HepG2 (cell line): Measurements from ENCODE around the gene C1QTNF9. TPM values are rescaled to one million over a fixed set of nuclear protein-coding genes. Genes with fewer than 3 reads are reported as not detected.

Experiments used
- ATAC-seq: fragments of 200-7000 bp; cut with Tn5 transposase; 3 replicates; pipeline ENCODE4 v1.9.1; 2020; ENCODE audit warnings: mild to moderate bottlenecking, moderate library complexity
- BruUV-seq: library from RNA; stranded (reverse); fragments of 400-500 nt; replicated peaks from 2 replicates; lab custom pipeline; 2021; lab: Mats Ljungman, UMichigan
- CTCF ChIA-PET: fragments of 300-600 bp; formaldehyde crosslinking; extraction: SDS; loops from one replicate; lab custom pipeline; 2021; ENCODE audit warnings: low total read pairs, inconsistent platforms, low intra/inter-chr PET ratio; lab: Yijun Ruan, JAX
- POLR2A ChIA-PET: fragments of 350-600 bp; sonication (Branson Sonifier 250); formaldehyde crosslinking; loops from one replicate; lab custom pipeline; 2020; ENCODE audit warnings: antibody characterized with exemption, inconsistent platforms; lab: Yijun Ruan, JAX
- DNase-seq: peaks from one replicate; pipeline ENCODE4 v3.0.0-alpha.2; 2015; ENCODE audit warnings: low spot score
- FAIRE-seq: peaks from 3 replicates; lab custom pipeline; 2011; peaks lifted over from hg19 to GRCh38; lab: Jason Lieb, UNC
- H2AFZ ChIP-seq: one replicate; pipeline ENCODE4 v1.6.1; 2011; ENCODE audit warnings: low read length, inconsistent platforms
- H3K27ac ChIP-seq: fragments of 300-600 bp; 3 replicates; pipeline ENCODE4 v1.8.0; 2011; ENCODE audit warnings: mixed run types, mild to moderate bottlenecking, mixed read lengths, low read length, inconsistent platforms; ENCODE audit not compliant: insufficient read depth; ENCODE audit errors: extremely low read length
- H3K27me3 ChIP-seq, 2 experiments: fragments of 200-600 bp in 1 of 2; 2 replicates in 1 of 2; 3 replicates in 1 of 2; pipeline versions ENCODE4 v1.6.0 to v1.8.0; 2011; ENCODE audit warnings: low read length in 2 of 2, mild to moderate bottlenecking in 2 of 2, moderate library complexity in 2 of 2, inconsistent platforms in 1 of 2; ENCODE audit not compliant: insufficient read depth in 2 of 2, control insufficient read depth in 1 of 2
- H3K36me3 ChIP-seq, 2 experiments: fragments of 200-600 bp in 1 of 2; replicated peaks in 1 of 2; 2 replicates in 1 of 2; 3 replicates in 1 of 2; pipeline versions ENCODE4 v1.5.1 to v1.8.0; 2011; ENCODE audit warnings: low read length in 2 of 2, inconsistent platforms in 1 of 2; ENCODE audit not compliant: insufficient read depth in 2 of 2, control insufficient read depth in 1 of 2
- H3K4me1 ChIP-seq: 2 replicates; pipeline ENCODE4 v1.5.1; 2012; ENCODE audit warnings: low read length, inconsistent platforms; ENCODE audit not compliant: insufficient read depth
- H3K4me2 ChIP-seq: 2 replicates; pipeline ENCODE4 v1.6.0; 2011; ENCODE audit warnings: low read depth, low read length, inconsistent platforms
- H3K4me3 ChIP-seq, 3 experiments: fragments of 200-600 bp in 1 of 3; sonication (generic), shearing (Covaris generic) in 1 of 3; replicated peaks in 1 of 3; 2 replicates each; pipeline ENCODE4 v1.5.1; 2011 to 2016; ENCODE audit warnings: low read length in 3 of 3, inconsistent platforms in 2 of 3, low read depth in 2 of 3, mild to moderate bottlenecking in 2 of 3, control low read depth in 1 of 3, mixed read lengths in 1 of 3; ENCODE audit not compliant: insufficient read depth in 1 of 3
- H3K79me2 ChIP-seq: one replicate; pipeline ENCODE4 v1.6.1; 2011; ENCODE audit warnings: low read length, inconsistent platforms; ENCODE audit not compliant: insufficient read depth
- H3K9ac ChIP-seq: 2 replicates; pipeline ENCODE4 v1.6.0; 2011; ENCODE audit warnings: mild to moderate bottlenecking, low read depth, low read length, inconsistent platforms; ENCODE audit not compliant: insufficient read depth
- H3K9me3 ChIP-seq: 2 replicates; pipeline ENCODE4 v1.5.1; 2012; ENCODE audit warnings: mild to moderate bottlenecking, low read length
- H4K20me1 ChIP-seq: 2 replicates; pipeline ENCODE4 v1.6.0; 2011; ENCODE audit warnings: inconsistent platforms, mild to moderate bottlenecking, low read length, moderate library complexity; ENCODE audit not compliant: insufficient read depth
- HMG20A ChIP-seq: IDR thresholded peaks from 2 replicates; pipeline ENCODE4 v1.6.1; 2016; ENCODE audit warnings: borderline replicate concordance
- MEIS1 ChIP-seq: sonication (generic); formaldehyde crosslinking; IDR thresholded peaks from 2 replicates; pipeline ENCODE4 v1.9.0; 2021; ENCODE audit warnings: mild to moderate bottlenecking, missing genetic modification reagents, moderate library complexity, borderline replicate concordance
- SALL1 ChIP-seq: sonication (generic); formaldehyde crosslinking; IDR thresholded peaks from 2 replicates; pipeline ENCODE4 v1.8.0; 2022; ENCODE audit warnings: mild to moderate bottlenecking, missing genetic modification reagents
- ZBTB2 ChIP-seq: sonication (generic); formaldehyde crosslinking; IDR thresholded peaks from 2 replicates; pipeline ENCODE4 v1.8.0; 2022; ENCODE audit warnings: low read depth, missing genetic modification reagents
- ZHX1 ChIP-seq: sonication (generic); formaldehyde crosslinking; IDR thresholded peaks from 2 replicates; pipeline ENCODE4 v1.8.1; 2022; ENCODE audit warnings: low read depth, mild to moderate bottlenecking, missing genetic modification reagents
- ZNF552 ChIP-seq: sonication (generic); formaldehyde crosslinking; IDR thresholded peaks from 2 replicates; pipeline ENCODE4 v1.9.0; 2022; ENCODE audit warnings: missing genetic modification reagents, mild to moderate bottlenecking, borderline replicate concordance
- ZNF609 ChIP-seq: sonication (generic); formaldehyde crosslinking; IDR thresholded peaks from 2 replicates; pipeline ENCODE4 v1.4.0; 2020; ENCODE audit warnings: mild to moderate bottlenecking, missing genetic modification reagents, borderline replicate concordance
- ZNF766 ChIP-seq: sonication (generic); formaldehyde crosslinking; IDR thresholded peaks from 2 replicates; pipeline ENCODE4 v1.5.0; 2020; ENCODE audit warnings: missing genetic modification reagents, borderline replicate concordance
- ZSCAN21 ChIP-seq: sonication (generic); formaldehyde crosslinking; IDR thresholded peaks from 2 replicates; pipeline ENCODE4 v1.8.0; 2022; ENCODE audit warnings: mild to moderate bottlenecking, missing genetic modification reagents, moderate library complexity, borderline replicate concordance
- WGBS: methylation state at CpG from one replicate; pipeline ENCODE4 v1.1.6; 2017; ENCODE audit warnings: low lambda C conversion rate; 5-methylcytosine and 5-hydroxymethylcytosine counted together
- in situ Hi-C: cut with HindIII; loops from 2 replicates; pipeline ENCODE4 v1.10.0; 2017; ENCODE audit warnings: low pct_unique_long_range_greater_than_20kb; ENCODE audit not compliant: extremely low pct_ligation_motif_present
- intact Hi-C: fragments of 100-400 bp; cut with micrococcal nuclease; formaldehyde crosslinking; loops from one replicate; pipeline ENCODE4 v1.10.0; 2022; ENCODE audit not compliant: unreplicated experiment
- polyA plus RNA-seq, 8 experiments: library from polyadenylated mRNA; depleted of rRNA in 3 of 8; stranded (reverse) in 7 of 8; unstranded in 1 of 8; fragments of >200 nt; fragmentation: Illumina TruSeq in 4 of 8; extraction: Trizol in 4 of 8; gene quantifications; 2 replicates each; pipeline versions ENCODE4 v1.2.1 to v1.2.3, GENCODE V29; 2011 to 2016; ENCODE audit warnings: low read depth in 4 of 8, missing spikeins in 1 of 8, mixed read lengths in 1 of 8; ENCODE audit not compliant: insufficient read depth in 1 of 8
- total RNA-seq, 5 experiments: library from RNA; depleted of rRNA; stranded (reverse); fragments of >200 nt; fragmentation: Illumina TruSeq; extraction: Trizol; gene quantifications; 2 replicates each; pipeline ENCODE4 v1.2.3, GENCODE V29; 2016; ENCODE audit warnings: low read depth in 1 of 5

The C1QTNF9 gene
- total and polyA plus RNA-seq, 2 of the 13 experiments (the other 11 are each of a cell fraction or from before 2014, with no cell fraction given): not detected

GRCh38 chr13:24308488-24309020, 826 bp upstream of the C1QTNF9 start:
- Histone ChIP-seq H4K20me1 (no peaks in the 10 kb centered on the region), H3K9me3 (no peaks in the 10 kb centered on the region), H2AFZ (no peak overlapping the region), H3K4me2 (no peak overlapping the region), H3K9ac (no peak overlapping the region), H3K27ac (no peak overlapping the region), H3K36me3 (peaks cover 0 to 12% of the 10 kb centered on the region in 2 experiments; a peak in 2 of 5 replicates), H3K79me2 (no peaks in the 10 kb centered on the region), H3K27me3 (no peaks in the 10 kb centered on the region), H3K4me3 (no peak overlapping the region), H3K4me1 (peaks cover 8% of the 10 kb centered on the region)
- in situ Hi-C loops: no loop called here
- WGBS: 94% methylated on average over 16 of the region's 37 CpGs
- intact Hi-C loops: no loop called here
- no peak for TF ChIP-seq ZBTB2 (CRISPR knock-in tag)
- TF ChIP-seq ZNF552: no peak
- no peak for TF ChIP-seq SALL1 (CRISPR knock-in tag)
- no peak for TF ChIP-seq MEIS1
- TF ChIP-seq ZHX1 (CRISPR knock-in tag): no peak
- TF ChIP-seq ZSCAN21: no peak
- no peak for TF ChIP-seq HMG20A (CRISPR knock-in tag)
- no peak for TF ChIP-seq ZNF609
- no peak for TF ChIP-seq ZNF766 (CRISPR knock-in tag)
- no TSS peak for BruUV-seq
- DNase-seq (no peak), FAIRE-seq (no peak), ATAC-seq (peak; percentile 25)
- ChIA-PET CTCF (no interaction called here), POLR2A (no interaction called here)
